GM20000 (cell line): Measurements from ENCODE around the gene C1orf141.
"Not testable (repeated sequence)": the region's sequence is repeated elsewhere in the genome, so short reads cannot be mapped to it uniquely, and the experiment has no call there.

Experiments
- DNase-seq: peaks from one replicate; pipeline ENCODE4 v3.0.0; 2012; ENCODE audit warnings: low spot score
- TF ChIP-seq, protein P1 (sequence below): IDR thresholded peaks from 2 replicates; pipeline ENCODE4 v1.5.1; 2012; ENCODE audit warnings: mild to moderate bottlenecking, control low read depth; ENCODE audit errors: extremely low read depth, missing control alignments

The C1orf141 gene

DNA sequence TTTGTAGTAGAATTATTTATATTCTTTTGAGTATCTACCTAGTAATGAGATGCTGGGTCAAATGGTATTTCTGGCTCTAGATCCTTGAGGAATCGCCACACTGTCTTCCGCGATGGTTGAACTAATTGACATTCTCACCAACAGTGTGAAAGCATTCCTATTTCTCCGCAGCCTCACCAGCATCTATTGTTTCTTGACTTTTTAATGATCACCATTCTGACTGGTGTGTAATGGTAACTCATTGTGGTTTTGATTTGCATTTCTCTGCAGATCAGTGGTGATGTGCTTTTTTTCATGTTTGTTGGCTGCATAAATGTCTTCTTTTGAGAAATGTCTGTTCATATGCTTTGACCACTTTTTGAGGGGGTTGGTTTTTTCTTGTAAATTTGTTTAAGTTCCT is 16.2 kb upstream of the C1orf141 start:
- DNase-seq: no peak
- TF ChIP-seq, protein P1, sequence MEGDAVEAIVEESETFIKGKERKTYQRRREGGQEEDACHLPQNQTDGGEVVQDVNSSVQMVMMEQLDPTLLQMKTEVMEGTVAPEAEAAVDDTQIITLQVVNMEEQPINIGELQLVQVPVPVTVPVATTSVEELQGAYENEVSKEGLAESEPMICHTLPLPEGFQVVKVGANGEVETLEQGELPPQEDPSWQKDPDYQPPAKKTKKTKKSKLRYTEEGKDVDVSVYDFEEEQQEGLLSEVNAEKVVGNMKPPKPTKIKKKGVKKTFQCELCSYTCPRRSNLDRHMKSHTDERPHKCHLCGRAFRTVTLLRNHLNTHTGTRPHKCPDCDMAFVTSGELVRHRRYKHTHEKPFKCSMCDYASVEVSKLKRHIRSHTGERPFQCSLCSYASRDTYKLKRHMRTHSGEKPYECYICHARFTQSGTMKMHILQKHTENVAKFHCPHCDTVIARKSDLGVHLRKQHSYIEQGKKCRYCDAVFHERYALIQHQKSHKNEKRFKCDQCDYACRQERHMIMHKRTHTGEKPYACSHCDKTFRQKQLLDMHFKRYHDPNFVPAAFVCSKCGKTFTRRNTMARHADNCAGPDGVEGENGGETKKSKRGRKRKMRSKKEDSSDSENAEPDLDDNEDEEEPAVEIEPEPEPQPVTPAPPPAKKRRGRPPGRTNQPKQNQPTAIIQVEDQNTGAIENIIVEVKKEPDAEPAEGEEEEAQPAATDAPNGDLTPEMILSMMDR: no peak

DNA sequence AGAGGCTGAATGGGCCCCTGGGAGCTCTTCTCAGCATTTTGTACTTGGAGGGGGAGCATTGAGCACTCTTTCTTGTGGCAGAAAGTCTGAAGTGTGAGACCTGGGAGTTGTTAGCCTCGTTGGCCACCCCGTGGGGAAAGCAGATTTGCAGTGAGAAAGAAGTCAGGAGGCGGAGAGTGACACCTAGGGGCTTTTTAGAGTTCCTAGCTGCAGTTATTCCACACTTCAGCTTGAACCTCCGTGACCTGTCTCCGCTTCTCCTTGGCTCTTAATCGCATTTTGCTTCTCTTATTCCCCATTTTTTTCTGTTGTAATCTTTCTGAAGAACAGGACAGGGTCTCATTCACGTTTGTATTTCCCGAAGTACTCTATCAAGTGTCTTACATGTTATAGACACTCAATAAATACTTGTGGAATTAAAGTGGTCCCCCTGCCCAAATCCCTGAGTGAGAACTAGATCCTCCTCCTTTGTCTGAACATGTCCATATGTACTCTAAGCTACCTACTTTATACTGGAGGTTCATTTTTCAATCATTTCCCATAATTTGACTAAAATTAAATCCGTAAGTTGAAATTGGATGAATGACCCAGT is 14.5 kb upstream of the C1orf141 start:
- TF ChIP-seq, protein P1: peak; percentile 50
- peak; percentile 66 for DNase-seq

GRCh38 chr1:67148516-67149178 is 13.9 kb upstream of the C1orf141 start:
- TF ChIP-seq, protein P1: no peak
- DNase-seq: no peak

DNA sequence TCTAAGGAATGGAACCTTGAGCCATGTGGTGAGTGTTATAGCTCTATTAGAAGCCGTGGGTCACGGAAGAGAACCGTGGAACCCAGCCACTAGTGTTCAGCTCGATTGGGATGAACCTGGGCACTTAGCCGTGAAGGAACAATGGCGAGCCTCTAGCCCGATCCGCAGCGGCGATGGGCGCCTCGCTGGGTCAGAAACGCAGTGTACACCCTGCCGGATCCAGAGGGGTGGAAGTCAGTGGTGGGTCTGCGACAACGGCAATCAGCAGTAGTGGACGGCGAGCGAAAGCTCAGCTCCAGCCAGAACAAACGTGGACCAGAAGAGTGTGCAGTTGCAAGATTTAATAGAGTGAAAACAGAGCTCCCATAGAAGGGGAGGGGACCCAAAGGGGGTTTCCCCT is 13.2 kb upstream of the C1orf141 start:
- not testable (repeated sequence) for DNase-seq

GRCh38 chr1:67146539-67146938 is 11.8 kb upstream of the C1orf141 start:
- DNase-seq: no peak
- TF ChIP-seq, protein P1: no peak

GRCh38 chr1:67146101-67146500 is 11.3 kb upstream of the C1orf141 start:
- no peak for DNase-seq
- TF ChIP-seq, protein P1: no peak

- peak; percentile 25 for DNase-seq
- TF ChIP-seq, protein P1: peak; percentile 32
Measured at GRCh38 chr1:67144696-67145095, 9.9 kb upstream of the C1orf141 start.

- no peak for DNase-seq
- TF ChIP-seq, protein P1: no peak
Measured at GRCh38 chr1:67143966-67144365, 9.2 kb upstream of the C1orf141 start.
